ENCODE measurements around the gene GALNT15. TPM values are rescaled to one million over a fixed set of nuclear protein-coding genes. Genes with fewer than 3 reads are reported as not detected.

GALNT15 gene
- total RNA-seq, 2 experiments from 2014 or later, result not detected

GRCh38 chr3:16183082-16183481 is 8.6 kb downstream of the GALNT15 start:
- ChIA-PET CTCF (interaction anchor here (1.0 to 1.3 kb wide), 2 partner anchors 10 to 307 kb away, joined by 3 read pairs; no protein-coding TSS in a partner anchor), POLR2A (no interaction called here)

- ChIA-PET POLR2A (no interaction called here), CTCF (interaction anchor here (1.3 kb wide), 1 partner anchor 9 kb away, joined by 3 read pairs; no protein-coding TSS in a partner anchor)
Observed at GRCh38 chr3:16183601-16184270, 9.3 kb downstream of the GALNT15 start.

- POLR2A ChIA-PET, result interaction anchor here (0.6 kb wide), 1 partner anchor 19 kb away, joined by 3 read pairs; no protein-coding TSS in a partner anchor
- CTCF ChIA-PET, result no interaction called here
Observed at GRCh38 chr3:16186086-16186485, 11.6 kb downstream of the GALNT15 start.

- ChIA-PET CTCF (no interaction called here), POLR2A (interaction anchor here (0.6 kb wide), 1 partner anchor 19 kb away, joined by 3 read pairs; no protein-coding TSS in a partner anchor)
Observed at GRCh38 chr3:16186565-16186964, 12.1 kb downstream of the GALNT15 start.

- ChIA-PET CTCF (no interaction called here), POLR2A (no interaction called here)
Observed at GRCh38 chr3:16187213-16187790, 12.8 kb downstream of the GALNT15 start.

- ChIA-PET CTCF (no interaction called here), POLR2A (no interaction called here)
Observed at GRCh38 chr3:16188071-16188470, 13.6 kb downstream of the GALNT15 start.

- CTCF ChIA-PET, result interaction anchor here (1.1 kb wide), 1 partner anchor 11 kb away, joined by 3 read pairs; no protein-coding TSS in a partner anchor
- POLR2A ChIA-PET, result no interaction called here
Observed at GRCh38 chr3:16189201-16189600, 14.7 kb downstream of the GALNT15 start.

- POLR2A ChIA-PET, result no interaction called here
- CTCF ChIA-PET, result no interaction called here
Observed at GRCh38 chr3:16190704-16191103, 16.2 kb downstream of the GALNT15 start.

- ChIA-PET POLR2A (no interaction called here), CTCF (no interaction called here)
Observed at GRCh38 chr3:16191591-16191990, 17.1 kb downstream of the GALNT15 start.

GRCh38 chr3:16192176-16192811 is 17.8 kb downstream of the GALNT15 start:
- CTCF ChIA-PET, result interaction anchor here (1.0 to 1.2 kb wide), 2 partner anchors 9 to 24 kb away, joined by 3 to 4 read pairs; no protein-coding TSS in a partner anchor
- POLR2A ChIA-PET, result no interaction called here

GRCh38 chr3:16198427-16198826 is 23.9 kb downstream of the GALNT15 start:
- POLR2A ChIA-PET, result no interaction called here

GRCh38 chr3:16199769-16200168 is 25.3 kb downstream of the GALNT15 start:
- ChIA-PET POLR2A (no interaction called here), CTCF (no interaction called here)

More at GRCh38 chr3:16198427-16198826, 23.9 kb downstream of the GALNT15 start:
- CTCF ChIA-PET, result no interaction called here

- ChIA-PET CTCF (no interaction called here), POLR2A (no interaction called here)
Observed at GRCh38 chr3:16200411-16200810, 25.9 kb downstream of the GALNT15 start.

GRCh38 chr3:16203031-16203430 is 28.6 kb downstream of the GALNT15 start:
- ChIA-PET CTCF (no interaction called here), POLR2A (no interaction called here)

- POLR2A ChIA-PET, result no interaction called here
- CTCF ChIA-PET, result no interaction called here
Observed at GRCh38 chr3:16203671-16204629, 29.5 kb downstream of the GALNT15 start.

GRCh38 chr3:16204751-16205150 is 30.3 kb downstream of the GALNT15 start:
- ChIA-PET CTCF (no interaction called here), POLR2A (interaction anchor here (0.7 kb wide), 1 partner anchor 19 kb away, joined by 3 read pairs; no protein-coding TSS in a partner anchor)

GRCh38 chr3:16205156-16205870 is 30.8 kb downstream of the GALNT15 start:
- ChIA-PET CTCF (no interaction called here), POLR2A (interaction anchor here (0.7 kb wide), 1 partner anchor 19 kb away, joined by 3 read pairs; no protein-coding TSS in a partner anchor)

GRCh38 chr3:16207031-16207430 is 32.6 kb downstream of the GALNT15 start:
- POLR2A ChIA-PET, result no interaction called here
- CTCF ChIA-PET, result no interaction called here

All from activated CD8-positive, alpha-beta memory T cell treated with anti-CD3 and anti-CD28 coated beads for 36 hours (primary cell).